Spleen (tissue), 11 donors: ENCODE results near the gene CUEDC1. TPM values are rescaled to one million over a fixed set of nuclear protein-coding genes. Genes with fewer than 3 reads are reported as not detected.

Experiments used
- DNase-seq: peaks from one replicate; pipeline ENCODE4 v3.0.0-alpha.2; 2020
- H3K27ac ChIP-seq, 8 donors: fragments of 200-600 bp; sonication (generic) in 7 of 8; 1 replicate in 4 of 8; 2 replicates in 4 of 8; pipeline versions ENCODE4 v1.5.0 to v1.8.0; 2016 to 2021; ENCODE audit warnings: inconsistent platforms in 4 of 8, mild to moderate bottlenecking in 4 of 8, moderate library complexity in 1 of 8
- H3K27me3 ChIP-seq, 7 donors: fragments of 200-600 bp; sonication (generic) in 6 of 7; replicated peaks in 1 of 7; 1 replicate in 4 of 7; 2 replicates in 3 of 7; pipeline versions ENCODE4 v1.5.0 to v1.8.0; 2016 to 2021; ENCODE audit warnings: inconsistent platforms in 3 of 7, mild to moderate bottlenecking in 1 of 7
- H3K36me3 ChIP-seq, 6 donors: fragments of 200-600 bp; sonication (generic) in 5 of 6; 1 replicate in 4 of 6; 2 replicates in 2 of 6; pipeline versions ENCODE4 v1.5.0 to v1.8.0; 2016 to 2021; ENCODE audit warnings: inconsistent platforms in 2 of 6
- H3K4me1 ChIP-seq, 6 donors: fragments of 200-600 bp; sonication (generic) in 5 of 6; 1 replicate in 3 of 6; 2 replicates in 3 of 6; pipeline versions ENCODE4 v1.5.0 to v1.8.0; 2016 to 2021; ENCODE audit warnings: inconsistent platforms in 3 of 6
- H3K4me3 ChIP-seq, 8 donors: fragments of 200-600 bp; sonication (generic) in 7 of 8; 1 replicate in 4 of 8; 2 replicates in 4 of 8; pipeline versions ENCODE4 v1.5.0 to v1.8.0; 2016 to 2021; ENCODE audit warnings: inconsistent platforms in 4 of 8, mild to moderate bottlenecking in 4 of 8, moderate library complexity in 2 of 8
- H3K9me3 ChIP-seq, 8 donors: fragments of 200-600 bp; sonication (generic) in 7 of 8; 1 replicate in 4 of 8; 2 replicates in 4 of 8; pipeline versions ENCODE4 v1.5.0 to v1.8.0; 2016 to 2021; ENCODE audit warnings: inconsistent platforms in 4 of 8
- POLR2A ChIP-seq, 3 donors: fragments of 450-650 bp; IDR thresholded peaks; one replicate each; pipeline ENCODE4 v1.5.1; 2017; ENCODE audit warnings: antibody characterized with exemption in 3 of 3, mild to moderate bottlenecking in 1 of 3
- POLR2AphosphoS5 ChIP-seq, 3 donors: sonication (generic); formaldehyde crosslinking; IDR thresholded peaks; one replicate each; pipeline ENCODE4 v1.5.1; 2017; ENCODE audit warnings: antibody characterized with exemption in 3 of 3
- WGBS, 5 donors: extraction: QIAGEN DNeasy Blood & Tissue Kit in 3 of 5; methylation state at CpG; one replicate each; pipeline versions ENCODE4 v1.1.5 to v1.1.7; 2013 to 2018; 5-methylcytosine and 5-hydroxymethylcytosine counted together
- intact Hi-C: fragments of 100-400 bp; cut with DNase I; formaldehyde crosslinking; loops from one replicate; pipeline ENCODE4 v1.15.0; 2023; ENCODE audit warnings: low total_unique reads
- polyA plus RNA-seq, 3 donors: library from polyadenylated mRNA; stranded (reverse); fragments of 200-250 nt; gene quantifications; one replicate each; pipeline ENCODE4 v1.2.1, GENCODE V29; 2013
- total RNA-seq, 7 donors: library from RNA; depleted of rRNA in 3 of 7; stranded (reverse); fragments of >200 nt in 3 of 7; fragmentation: NEBNext Ultra II Directional in 4 of 7; extraction: Animal tissue kit (Norgen Biotek cat#: 25700) in 4 of 7; gene quantifications; one replicate each; pipeline versions ENCODE4 v1.1.0 to v1.2.1, GENCODE V29; 2016 to 2021
- TF ChIP-seq, protein P1 (sequence below), 11 experiments: fragments of 200-600 bp in 7 of 11; fragments of 450-650 bp in 4 of 11; sonication (generic) in 4 of 11; IDR thresholded peaks in 8 of 11; conservative IDR thresholded peaks in 3 of 11; 1 replicate in 7 of 11; 2 replicates in 4 of 11; pipeline versions ENCODE4 v1.4.0 to v1.8.0; 2016 to 2021; ENCODE audit warnings: antibody characterized with exemption in 11 of 11, inconsistent platforms in 4 of 11, mild to moderate bottlenecking in 1 of 11
- donor health status: healthy with polysubstance abuse.
- donor health status: DM: no; HTN: no; CAD: no; lungs with moderate emphysema.
- donor health status: DM: no; HTN: no; CAD: no.
- donor health status: Bipolar disorder and iron deficiency.
- donor health status: healthy.
- donor health status: DM: no; HTN: no; CAD: no.
- donor health status: DM: yes; HTN: yes; CAD: no.

Gene CUEDC1
- total and polyA plus RNA-seq, 10 donors, result 5.4 to 23.5 (median 15.6) TPM

DNA sequence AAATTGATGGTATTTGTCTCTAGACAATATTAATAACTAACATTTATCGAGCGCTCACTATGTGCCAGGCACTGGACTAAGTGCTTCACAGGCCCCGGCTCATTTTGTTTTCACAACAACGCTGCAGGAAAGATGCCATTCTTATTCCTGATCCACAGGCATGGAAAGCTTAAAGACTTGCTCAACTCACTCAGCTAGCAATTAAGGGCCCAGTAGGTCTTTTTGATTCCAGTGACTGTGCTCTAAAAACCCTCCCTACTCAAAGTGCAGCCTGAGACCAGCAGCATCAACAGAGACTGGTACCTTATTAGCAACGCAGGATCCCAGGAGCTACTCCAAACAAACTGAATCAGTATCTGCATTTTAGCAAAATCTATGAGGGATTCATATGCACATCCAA is 35.3 kb downstream of the CUEDC1 start:
- Histone ChIP-seq H3K36me3 (no peaks in the 10 kb centered on the region), H3K4me1 (peaks cover 0 to 49% (median 14%) of the 10 kb centered on the region in 6 donors), H3K4me3 (no peak overlapping the region), H3K27me3 (peaks cover 0 to 13% (median 0%) of the 10 kb centered on the region in 7 donors), H3K9me3 (no peaks in the 10 kb centered on the region), H3K27ac (no peak overlapping the region)
- no peak for DNase-seq
- TF ChIP-seq, protein P1, sequence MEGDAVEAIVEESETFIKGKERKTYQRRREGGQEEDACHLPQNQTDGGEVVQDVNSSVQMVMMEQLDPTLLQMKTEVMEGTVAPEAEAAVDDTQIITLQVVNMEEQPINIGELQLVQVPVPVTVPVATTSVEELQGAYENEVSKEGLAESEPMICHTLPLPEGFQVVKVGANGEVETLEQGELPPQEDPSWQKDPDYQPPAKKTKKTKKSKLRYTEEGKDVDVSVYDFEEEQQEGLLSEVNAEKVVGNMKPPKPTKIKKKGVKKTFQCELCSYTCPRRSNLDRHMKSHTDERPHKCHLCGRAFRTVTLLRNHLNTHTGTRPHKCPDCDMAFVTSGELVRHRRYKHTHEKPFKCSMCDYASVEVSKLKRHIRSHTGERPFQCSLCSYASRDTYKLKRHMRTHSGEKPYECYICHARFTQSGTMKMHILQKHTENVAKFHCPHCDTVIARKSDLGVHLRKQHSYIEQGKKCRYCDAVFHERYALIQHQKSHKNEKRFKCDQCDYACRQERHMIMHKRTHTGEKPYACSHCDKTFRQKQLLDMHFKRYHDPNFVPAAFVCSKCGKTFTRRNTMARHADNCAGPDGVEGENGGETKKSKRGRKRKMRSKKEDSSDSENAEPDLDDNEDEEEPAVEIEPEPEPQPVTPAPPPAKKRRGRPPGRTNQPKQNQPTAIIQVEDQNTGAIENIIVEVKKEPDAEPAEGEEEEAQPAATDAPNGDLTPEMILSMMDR (IDR thresholded peaks at IDR 0.05 in 8 of 11, conservative IDR thresholded peaks at IDR 0.05 in 3 of 11), result no peak
- intact Hi-C loops, result no loop called here
- WGBS, 5 donors, result 92 to 97% (median 95%) methylated on average over 5 of the region's 5 CpGs

DNA sequence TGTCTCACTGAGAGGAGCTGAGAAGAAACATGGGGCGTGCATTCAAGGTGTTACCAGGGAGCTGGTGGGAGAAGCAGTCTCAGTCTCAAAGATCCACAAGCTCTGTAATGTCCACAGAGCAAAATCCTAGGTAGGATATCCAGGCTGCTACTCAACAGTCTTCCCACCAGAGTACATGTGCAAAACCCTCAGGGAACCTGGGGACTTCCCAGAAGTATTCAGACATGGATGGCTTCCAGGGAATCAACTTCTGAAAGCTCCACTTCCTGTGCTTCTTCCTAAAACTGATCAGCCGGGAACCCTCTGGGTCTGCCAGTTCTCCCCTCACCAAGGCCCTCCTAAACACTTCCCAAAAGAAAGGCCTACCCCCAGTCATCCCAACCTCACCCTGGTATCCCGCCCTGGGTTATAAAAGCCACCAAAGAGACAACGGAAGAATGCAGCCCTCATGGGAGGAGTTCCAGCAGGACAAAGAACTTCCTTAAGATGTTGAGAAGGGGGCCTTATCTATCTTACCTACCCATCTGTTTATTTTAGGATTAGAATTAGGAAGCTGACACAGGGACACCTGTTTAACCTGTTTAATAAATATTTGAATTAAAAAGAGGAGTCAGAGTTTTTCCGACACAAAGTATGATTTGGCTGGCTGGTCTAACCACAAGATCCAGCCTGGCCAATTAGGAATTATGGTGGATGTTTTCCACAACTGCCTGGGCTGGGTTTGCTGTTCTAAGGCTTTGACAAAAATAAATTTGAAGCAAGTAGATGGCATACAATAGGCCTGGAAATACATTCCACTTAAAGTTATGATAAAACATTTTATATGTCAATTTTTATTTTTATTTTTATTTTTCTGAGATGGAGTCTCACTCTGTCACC is 37.0 kb downstream of the CUEDC1 start:
- H3K27me3 ChIP-seq, result no peaks in the 10 kb centered on the region
- H3K4me1 ChIP-seq, result peaks cover 0 to 49% (median 14%) of the 10 kb centered on the region in 6 donors
- H3K9me3 ChIP-seq, result no peaks in the 10 kb centered on the region
- WGBS, 5 donors, result 67 to 81% (median 75%) methylated on average over 5 of the region's 5 CpGs
- TF ChIP-seq POLR2A (IDR thresholded peaks at IDR 0.05), result no peak
- TF ChIP-seq POLR2AphosphoS5 (IDR thresholded peaks at IDR 0.05), result no peak
- TF ChIP-seq, protein P1 (IDR thresholded peaks at IDR 0.05 in 8 of 11, conservative IDR thresholded peaks at IDR 0.05 in 3 of 11), result no peak
- intact Hi-C loops, result no loop called here
- H3K36me3 ChIP-seq, result no peaks in the 10 kb centered on the region
- no peak overlapping the region for H3K4me3 ChIP-seq
- no peak for DNase-seq
- H3K27ac ChIP-seq, result peak overlapping the region in 4 of 8 donors; percentile 22 to 33 (median 27)

DNA sequence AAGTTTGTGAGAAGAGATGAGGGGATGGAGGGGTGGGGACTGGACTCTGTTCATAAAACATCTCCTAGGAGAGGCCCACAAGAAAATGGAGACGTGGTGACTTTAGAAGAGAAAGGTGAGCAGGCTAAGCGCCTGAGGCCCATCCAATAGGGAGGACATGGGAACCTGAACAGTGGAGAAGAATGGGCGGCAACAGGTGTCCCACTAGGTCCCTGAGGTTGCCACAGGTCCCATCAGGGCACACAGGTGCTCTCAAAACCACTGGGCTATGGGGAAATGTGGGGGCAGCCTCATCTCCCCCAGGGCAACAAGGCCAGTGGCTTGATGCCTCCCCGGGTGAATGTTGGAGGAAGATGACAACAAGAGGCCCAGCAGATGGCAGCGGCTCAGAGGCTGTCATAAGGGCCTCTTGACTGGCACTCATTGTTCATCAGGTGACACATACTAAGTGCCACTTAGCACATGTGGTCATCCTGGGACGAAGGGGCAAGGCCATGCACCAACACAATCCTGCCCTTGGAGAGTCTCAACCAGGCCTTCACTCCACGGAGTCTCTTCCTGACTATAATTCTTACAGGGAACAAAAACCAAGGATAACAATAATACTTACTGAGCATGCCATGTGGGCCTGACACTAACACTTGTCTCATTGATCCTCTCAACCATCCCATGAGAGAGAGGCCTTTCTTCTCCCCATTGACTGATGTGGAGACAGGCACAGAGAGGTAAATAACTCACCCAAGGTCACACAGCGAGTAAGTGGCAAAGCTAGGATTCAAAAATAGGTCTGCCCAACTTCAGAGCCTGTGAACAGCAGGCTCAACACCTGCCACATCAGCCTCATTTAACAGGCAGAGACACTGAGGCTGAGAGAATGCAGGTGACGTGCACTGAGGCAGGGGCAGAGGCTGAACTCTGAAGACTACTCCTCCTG is 38.0 kb downstream of the CUEDC1 start:
- Histone ChIP-seq H3K4me3 (no peak overlapping the region), H3K9me3 (no peaks in the 10 kb centered on the region), H3K36me3 (no peaks in the 10 kb centered on the region), H3K4me1 (peaks cover 0 to 43% (median 14%) of the 10 kb centered on the region in 6 donors), H3K27me3 (no peaks in the 10 kb centered on the region), H3K27ac (peak overlapping the region in 2 of 8 donors; percentile 22 to 28)
- TF ChIP-seq POLR2A (IDR thresholded peaks at IDR 0.05), result no peak
- no peak for TF ChIP-seq POLR2AphosphoS5 (IDR thresholded peaks at IDR 0.05)
- TF ChIP-seq, protein P1 (IDR thresholded peaks at IDR 0.05 in 8 of 11, conservative IDR thresholded peaks at IDR 0.05 in 3 of 11), result peak in 5 of 11 experiments; percentile 8 to 34 (median 14)
- intact Hi-C loops, result no loop called here
- DNase-seq, result no peak
- WGBS, 5 donors, result 72 to 86% (median 81%) methylated on average over 8 to 9 of the region's 9 CpGs
